OCI-LY7 (cell line): ENCODE data around the gene CNTN5. TPM values are rescaled to one million over a fixed set of nuclear protein-coding genes. Genes with fewer than 3 reads are reported as not detected.

ENCODE experiments used
- BruUV-seq: library from RNA; stranded (reverse); fragments of 400-500 nt; replicated peaks from 2 replicates; lab custom pipeline; 2021; lab: Mats Ljungman, UMichigan
- CTCF ChIA-PET: fragments of 300-600 bp; sonication (Branson Sonifier 250); formaldehyde crosslinking; loops from one replicate; lab custom pipeline; 2022; ENCODE audit warnings: antibody characterized with exemption; ENCODE audit not compliant: unreplicated experiment; lab: Charles Lee
- POLR2A ChIA-PET: fragments of 300-600 bp; sonication (Branson Sonifier 250); formaldehyde crosslinking; loops from one replicate; lab custom pipeline; 2022; ENCODE audit warnings: antibody characterized with exemption; lab: Charles Lee
- DNase-seq: peaks from one replicate; pipeline ENCODE4 v3.0.0-alpha.2; 2015; ENCODE audit warnings: low spot score
- H2AFZ ChIP-seq: fragments of 200-600 bp; sonication (generic), shearing (Covaris generic); 2 replicates; pipeline ENCODE4 v1.6.1; 2014; ENCODE audit warnings: mild to moderate bottlenecking, antibody characterized with exemption, low read length, moderate library complexity
- H3K27ac ChIP-seq: fragments of 200-600 bp; sonication (generic); 2 replicates; pipeline ENCODE4 v1.5.1; 2014; ENCODE audit warnings: mixed run types, low read depth, mild to moderate bottlenecking, moderate library complexity, low read length, inconsistent platforms; ENCODE audit not compliant: poor library complexity, severe bottlenecking
- H3K36me3 ChIP-seq: fragments of 200-600 bp; sonication (generic); 2 replicates; pipeline ENCODE4 v1.6.1; 2014; ENCODE audit warnings: mild to moderate bottlenecking, antibody characterized with exemption, low read length, moderate library complexity, mixed read lengths; ENCODE audit not compliant: insufficient read depth
- H3K4me1 ChIP-seq: fragments of 200-600 bp; sonication (generic); 2 replicates; pipeline ENCODE4 v1.5.1; 2014; ENCODE audit warnings: mild to moderate bottlenecking, low read length; ENCODE audit not compliant: insufficient read depth, poor library complexity, severe bottlenecking
- H3K4me2 ChIP-seq: fragments of 200-600 bp; sonication (generic); 2 replicates; pipeline ENCODE4 v1.6.1; 2014; ENCODE audit warnings: mild to moderate bottlenecking, low read length
- H3K4me3 ChIP-seq: fragments of 200-600 bp; sonication (generic); 2 replicates; pipeline ENCODE4 v1.5.1; 2014; ENCODE audit warnings: mild to moderate bottlenecking, low read depth, low read length; ENCODE audit not compliant: poor library complexity, severe bottlenecking
- H3K79me2 ChIP-seq: fragments of 200-600 bp; sonication (generic); 2 replicates; pipeline ENCODE4 v1.6.1; 2016; ENCODE audit warnings: low read depth, mild to moderate bottlenecking, low read length, moderate library complexity, mixed read lengths; ENCODE audit not compliant: insufficient read depth
- H3K9me2 ChIP-seq: fragments of 200-600 bp; sonication (generic); 2 replicates; pipeline ENCODE4 v1.6.1; 2016; ENCODE audit warnings: mild to moderate bottlenecking, low read length, mixed read lengths; ENCODE audit not compliant: insufficient read depth
- H3K9me3 ChIP-seq: fragments of 200-600 bp; sonication (generic); 2 replicates; pipeline ENCODE4 v1.6.1; 2014; ENCODE audit warnings: mild to moderate bottlenecking, mixed run types, low read length, mixed read lengths
- H4K20me1 ChIP-seq: fragments of 200-600 bp; sonication (generic); 2 replicates; pipeline ENCODE4 v1.6.1; 2014; ENCODE audit warnings: mild to moderate bottlenecking, antibody characterized with exemption, low read length, moderate library complexity, mixed read lengths; ENCODE audit not compliant: insufficient read depth
- CTCF ChIP-seq: fragments of 200-600 bp; sonication (generic); conservative IDR thresholded peaks from 2 replicates; pipeline ENCODE4 v1.5.1; 2014; ENCODE audit warnings: mild to moderate bottlenecking, antibody characterized with exemption, low read length, moderate library complexity, mixed read lengths
- EZH2phosphoT487 ChIP-seq: fragments of 200-600 bp; sonication (generic); IDR thresholded peaks from 2 replicates; pipeline ENCODE4 v1.6.1; 2018; ENCODE audit warnings: low read depth, borderline replicate concordance, mild to moderate bottlenecking, mixed run types, antibody characterized with exemption, low read length, moderate library complexity, mixed read lengths
- intact Hi-C: fragments of 100-400 bp; cut with micrococcal nuclease; formaldehyde crosslinking; loops from one replicate; pipeline ENCODE4 v1.10.0; 2022; ENCODE audit not compliant: unreplicated experiment
- total RNA-seq, 2 experiments: library from RNA; depleted of rRNA in 1 of 2; stranded (reverse); fragments of >200 nt in 1 of 2; shearing (Covaris generic) in 1 of 2; gene quantifications; 2 replicates each; pipeline ENCODE4 v1.2.3, GENCODE V29; 2014 to 2022

Gene CNTN5
- total RNA-seq, 2 experiments from 2014 or later = not detected

- POLR2A ChIA-PET = no interaction called here
- no peak for TF ChIP-seq EZH2phosphoT487
- no peak for TF ChIP-seq CTCF
- Histone ChIP-seq H3K36me3 (no peaks in the 10 kb centered on the region), H3K4me2 (no peak overlapping the region), H3K4me3 (no peak overlapping the region), H3K4me1 (no peaks in the 10 kb centered on the region), H3K9me3 (no peaks in the 10 kb centered on the region), H2AFZ (no peak overlapping the region), H3K79me2 (no peaks in the 10 kb centered on the region), H3K27ac (no peak overlapping the region), H3K9me2 (no peaks in the 10 kb centered on the region), H4K20me1 (no peaks in the 10 kb centered on the region)
- intact Hi-C loops = no loop called here
- DNase-seq = no peak
- BruUV-seq = no TSS peak
- CTCF ChIA-PET = no interaction called here
Measured at GRCh38 chr11:99160447-99160846, 139.7 kb downstream of the CNTN5 start.

- Histone ChIP-seq H3K27ac (no peak overlapping the region), H3K79me2 (no peaks in the 10 kb centered on the region), H3K9me3 (no peaks in the 10 kb centered on the region), H3K4me1 (no peaks in the 10 kb centered on the region), H3K4me2 (no peak overlapping the region), H3K4me3 (no peak overlapping the region), H3K36me3 (no peaks in the 10 kb centered on the region), H2AFZ (no peak overlapping the region), H4K20me1 (no peaks in the 10 kb centered on the region), H3K9me2 (no peaks in the 10 kb centered on the region)
- BruUV-seq = no TSS peak
- ChIA-PET CTCF (no interaction called here), POLR2A (no interaction called here)
- intact Hi-C loops = no loop called here
- no peak for DNase-seq
- TF ChIP-seq EZH2phosphoT487 = no peak
- no peak for TF ChIP-seq CTCF
Measured at GRCh38 chr11:99162819-99163218, 142.1 kb downstream of the CNTN5 start.

- no peaks in the 10 kb centered on the region for H3K9me3 ChIP-seq
- no peak overlapping the region for H3K4me3 ChIP-seq
- ChIA-PET POLR2A (interaction anchor here (0.6 kb wide), 1 partner anchor 34 kb away, joined by 3 read pairs; no protein-coding TSS in a partner anchor), CTCF (no interaction called here)
- H3K9me2 ChIP-seq = no peaks in the 10 kb centered on the region
- H3K27ac ChIP-seq = no peak overlapping the region
- no peaks in the 10 kb centered on the region for H3K79me2 ChIP-seq
- H3K36me3 ChIP-seq = no peaks in the 10 kb centered on the region
- TF ChIP-seq EZH2phosphoT487 (no peak), CTCF (no peak)
- no peaks in the 10 kb centered on the region for H4K20me1 ChIP-seq
- no peak overlapping the region for H3K4me2 ChIP-seq
- no peaks in the 10 kb centered on the region for H3K4me1 ChIP-seq
- DNase-seq = no peak
- H2AFZ ChIP-seq = no peak overlapping the region
- no TSS peak for BruUV-seq
- intact Hi-C loops = no loop called here
Measured at GRCh38 chr11:99170591-99170990, 149.8 kb downstream of the CNTN5 start.
